AG10803 (cell line): ENCODE results near the gene RSL1D1.
"Not testable (repeated sequence)": the region's sequence is repeated elsewhere in the genome, so short reads cannot be mapped to it uniquely, and the experiment has no call there.

Source experiments
- DNase-seq: peaks from one replicate; pipeline ENCODE4 v3.0.0; 2010; ENCODE audit warnings: low read depth
- H3K4me3 ChIP-seq: 2 replicates; pipeline ENCODE4 v1.5.1; 2011; ENCODE audit warnings: mild to moderate bottlenecking, low read length, control low read depth
- TF ChIP-seq, protein P1 (sequence below): conservative IDR thresholded peaks from 2 replicates; pipeline ENCODE4 v1.5.1; 2011; ENCODE audit warnings: mild to moderate bottlenecking, low read length, control low read depth, inconsistent platforms

RSL1D1 gene

GRCh38 chr16:11833951-11834695, 17.2 kb downstream of the RSL1D1 start:
- no peak overlapping the region for H3K4me3 ChIP-seq
- TF ChIP-seq, protein P1, sequence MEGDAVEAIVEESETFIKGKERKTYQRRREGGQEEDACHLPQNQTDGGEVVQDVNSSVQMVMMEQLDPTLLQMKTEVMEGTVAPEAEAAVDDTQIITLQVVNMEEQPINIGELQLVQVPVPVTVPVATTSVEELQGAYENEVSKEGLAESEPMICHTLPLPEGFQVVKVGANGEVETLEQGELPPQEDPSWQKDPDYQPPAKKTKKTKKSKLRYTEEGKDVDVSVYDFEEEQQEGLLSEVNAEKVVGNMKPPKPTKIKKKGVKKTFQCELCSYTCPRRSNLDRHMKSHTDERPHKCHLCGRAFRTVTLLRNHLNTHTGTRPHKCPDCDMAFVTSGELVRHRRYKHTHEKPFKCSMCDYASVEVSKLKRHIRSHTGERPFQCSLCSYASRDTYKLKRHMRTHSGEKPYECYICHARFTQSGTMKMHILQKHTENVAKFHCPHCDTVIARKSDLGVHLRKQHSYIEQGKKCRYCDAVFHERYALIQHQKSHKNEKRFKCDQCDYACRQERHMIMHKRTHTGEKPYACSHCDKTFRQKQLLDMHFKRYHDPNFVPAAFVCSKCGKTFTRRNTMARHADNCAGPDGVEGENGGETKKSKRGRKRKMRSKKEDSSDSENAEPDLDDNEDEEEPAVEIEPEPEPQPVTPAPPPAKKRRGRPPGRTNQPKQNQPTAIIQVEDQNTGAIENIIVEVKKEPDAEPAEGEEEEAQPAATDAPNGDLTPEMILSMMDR = no peak
- DNase-seq = peak; percentile 73

- no peak for DNase-seq
- H3K4me3 ChIP-seq = no peak overlapping the region
- TF ChIP-seq, protein P1 = no peak
These were observed 22.6 kb downstream of the RSL1D1 start for GRCh38 chr16:11828696-11829095.

GRCh38 chr16:11825520-11826165, 25.7 kb downstream of the RSL1D1 start:
- DNase-seq, H3K4me3 ChIP-seq: not testable (repeated sequence)

GRCh38 chr16:11824362-11824761, 27.0 kb downstream of the RSL1D1 start:
- no peak overlapping the region for H3K4me3 ChIP-seq
- peak; percentile 54 for DNase-seq
- TF ChIP-seq, protein P1 = no peak

GRCh38 chr16:11823645-11824044, 27.7 kb downstream of the RSL1D1 start:
- DNase-seq, H3K4me3 ChIP-seq: not testable (repeated sequence)

- DNase-seq = no peak
- H3K4me3 ChIP-seq = no peak overlapping the region
- TF ChIP-seq, protein P1 = no peak
These were observed 31.5 kb downstream of the RSL1D1 start for GRCh38 chr16:11819798-11820197.

DNA sequence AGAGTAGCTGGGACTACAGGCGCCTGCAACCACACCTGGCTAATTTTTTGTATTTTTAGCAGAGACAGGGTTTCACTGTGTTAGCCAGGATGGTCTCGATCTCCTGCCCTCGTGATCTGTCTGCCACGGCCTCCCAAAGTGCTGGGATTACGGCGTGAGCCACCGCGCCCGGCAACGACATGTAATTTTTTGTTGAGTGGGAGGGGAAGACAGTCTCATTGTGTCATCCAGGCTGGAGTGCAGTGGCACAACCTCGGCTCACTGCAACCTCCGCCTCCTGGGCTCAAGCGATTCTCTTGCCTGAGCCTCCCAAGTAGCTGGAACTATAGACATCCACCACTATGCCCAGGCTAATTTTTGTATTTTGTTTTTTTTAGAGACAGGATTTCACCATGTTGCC, 32.4 kb downstream of the RSL1D1 start:
- DNase-seq = not testable (repeated sequence)

GRCh38 chr16:11816123-11816522, 35.2 kb downstream of the RSL1D1 start:
- no peak for DNase-seq
- TF ChIP-seq, protein P1 = no peak
- H3K4me3 ChIP-seq = no peak overlapping the region

More for the DNA sequence above, 32.4 kb downstream of the RSL1D1 start:
- H3K4me3 ChIP-seq = not testable (repeated sequence)

DNA sequence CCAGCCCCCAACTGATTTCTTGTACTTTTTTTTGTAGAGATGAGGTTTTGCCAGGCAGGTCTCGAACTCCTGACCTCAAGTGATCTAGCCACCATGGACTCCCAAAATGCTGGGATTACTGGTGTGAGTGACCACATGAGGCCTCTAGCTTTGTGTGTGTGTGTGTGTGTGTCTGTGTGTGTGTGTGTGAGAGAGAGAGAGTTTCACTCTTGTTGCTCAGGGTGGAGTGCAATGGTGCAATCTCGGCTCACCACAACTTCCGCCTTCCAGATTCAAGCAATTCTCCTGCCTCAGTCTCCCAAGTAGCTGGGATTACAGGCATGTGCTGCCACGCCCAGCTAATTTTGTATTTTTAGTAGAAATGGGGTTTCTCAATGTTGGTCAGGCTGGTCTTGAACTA, 36.5 kb downstream of the RSL1D1 start:
- H3K4me3 ChIP-seq, DNase-seq: not testable (repeated sequence)
